T-cell (primary cell): ENCODE data around the gene CCNI. TPM values are rescaled to one million over a fixed set of nuclear protein-coding genes. Genes with fewer than 3 reads are reported as not detected.

Source experiments
- total RNA-seq, 35 experiments: library from RNA in 6 of 35; stranded (reverse) in 6 of 35; fragments of 120-200 nt in 1 of 35; gene quantifications; one replicate each; pipeline versions ENCODE4 v1.2.1 to v1.2.4 and lab custom pipeline; 2013 to 2026

Gene CCNI
- total RNA-seq, 5 donors from 2014 or later (not counting 1 experiment from before 2014, with no cell fraction given), result 229 to 359 (median 256) TPM

Other genes with a start within 250 kb of the CCNI start
- gene SOWAHB, start 177.8 kb downstream of the CCNI start, total RNA-seq, result under 1 TPM in 1 of 5 donors, not detected in 4; 0.09 TPM
- gene SEPTIN11, start 126.2 kb downstream of the CCNI start, total RNA-seq, result 10 to 100 TPM; 20.9 to 25.0 (median 22.8) TPM
- gene CCNG2, start 81.2 kb upstream of the CCNI start, total RNA-seq, result 10 to 100 TPM; 18.9 to 25.5 (median 23.0) TPM